Measurements from ENCODE around the gene ZNF692.

DNA sequence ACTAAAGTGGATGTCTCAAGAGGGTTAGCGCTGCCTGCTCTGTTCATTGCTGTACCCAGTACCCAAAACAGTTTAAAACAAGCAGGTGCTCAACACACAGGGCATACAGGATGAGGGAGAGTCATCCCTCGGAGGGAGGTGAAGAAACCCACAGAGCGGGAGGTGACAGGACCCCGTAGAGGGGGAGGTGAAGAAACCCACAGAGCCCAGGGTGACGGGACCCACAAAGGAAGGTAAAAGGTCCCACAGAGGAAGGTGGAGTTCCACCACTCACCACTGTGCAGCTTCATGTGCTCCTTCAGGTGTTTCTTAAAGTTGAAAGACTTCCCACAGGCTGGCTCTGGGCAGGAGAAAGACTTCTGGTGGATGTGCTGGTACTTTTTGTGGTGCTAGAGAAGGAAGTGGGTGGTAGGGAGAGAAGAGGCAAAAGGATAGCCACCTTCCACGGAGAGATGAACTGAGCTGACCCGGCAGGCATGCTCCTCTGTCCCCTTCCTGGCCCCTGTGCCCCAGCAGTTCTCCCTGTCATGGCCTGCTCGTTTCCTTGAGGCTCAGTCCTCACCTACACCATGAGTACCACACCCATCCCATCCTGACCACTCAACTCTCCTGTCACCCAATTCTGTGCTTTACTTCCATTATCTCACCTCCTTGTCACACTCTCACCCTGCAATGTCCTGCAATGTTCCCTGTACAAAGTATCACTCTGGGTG, 5.1 kb downstream of the ZNF692 start:
- no peak for TF ChIP-seq YY1 (IDR thresholded peaks at IDR 0.05; ENCODE audit: low read depth)
- TF ChIP-seq EP300 (IDR thresholded peaks at IDR 0.05; ENCODE audit: borderline replicate concordance), result no peak
- no peak for TF ChIP-seq TAF1 (IDR thresholded peaks at IDR 0.05; ENCODE audit: low read depth)
- TF ChIP-seq, protein P1, sequence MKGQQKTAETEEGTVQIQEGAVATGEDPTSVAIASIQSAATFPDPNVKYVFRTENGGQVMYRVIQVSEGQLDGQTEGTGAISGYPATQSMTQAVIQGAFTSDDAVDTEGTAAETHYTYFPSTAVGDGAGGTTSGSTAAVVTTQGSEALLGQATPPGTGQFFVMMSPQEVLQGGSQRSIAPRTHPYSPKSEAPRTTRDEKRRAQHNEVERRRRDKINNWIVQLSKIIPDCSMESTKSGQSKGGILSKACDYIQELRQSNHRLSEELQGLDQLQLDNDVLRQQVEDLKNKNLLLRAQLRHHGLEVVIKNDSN (IDR thresholded peaks at IDR 0.05), result no peak
- TF ChIP-seq, protein P2, sequence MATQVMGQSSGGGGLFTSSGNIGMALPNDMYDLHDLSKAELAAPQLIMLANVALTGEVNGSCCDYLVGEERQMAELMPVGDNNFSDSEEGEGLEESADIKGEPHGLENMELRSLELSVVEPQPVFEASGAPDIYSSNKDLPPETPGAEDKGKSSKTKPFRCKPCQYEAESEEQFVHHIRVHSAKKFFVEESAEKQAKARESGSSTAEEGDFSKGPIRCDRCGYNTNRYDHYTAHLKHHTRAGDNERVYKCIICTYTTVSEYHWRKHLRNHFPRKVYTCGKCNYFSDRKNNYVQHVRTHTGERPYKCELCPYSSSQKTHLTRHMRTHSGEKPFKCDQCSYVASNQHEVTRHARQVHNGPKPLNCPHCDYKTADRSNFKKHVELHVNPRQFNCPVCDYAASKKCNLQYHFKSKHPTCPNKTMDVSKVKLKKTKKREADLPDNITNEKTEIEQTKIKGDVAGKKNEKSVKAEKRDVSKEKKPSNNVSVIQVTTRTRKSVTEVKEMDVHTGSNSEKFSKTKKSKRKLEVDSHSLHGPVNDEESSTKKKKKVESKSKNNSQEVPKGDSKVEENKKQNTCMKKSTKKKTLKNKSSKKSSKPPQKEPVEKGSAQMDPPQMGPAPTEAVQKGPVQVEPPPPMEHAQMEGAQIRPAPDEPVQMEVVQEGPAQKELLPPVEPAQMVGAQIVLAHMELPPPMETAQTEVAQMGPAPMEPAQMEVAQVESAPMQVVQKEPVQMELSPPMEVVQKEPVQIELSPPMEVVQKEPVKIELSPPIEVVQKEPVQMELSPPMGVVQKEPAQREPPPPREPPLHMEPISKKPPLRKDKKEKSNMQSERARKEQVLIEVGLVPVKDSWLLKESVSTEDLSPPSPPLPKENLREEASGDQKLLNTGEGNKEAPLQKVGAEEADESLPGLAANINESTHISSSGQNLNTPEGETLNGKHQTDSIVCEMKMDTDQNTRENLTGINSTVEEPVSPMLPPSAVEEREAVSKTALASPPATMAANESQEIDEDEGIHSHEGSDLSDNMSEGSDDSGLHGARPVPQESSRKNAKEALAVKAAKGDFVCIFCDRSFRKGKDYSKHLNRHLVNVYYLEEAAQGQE (IDR thresholded peaks at IDR 0.05; ENCODE audit: low read depth), result no peak
- no peak for TF ChIP-seq RAD21 (IDR thresholded peaks at IDR 0.05; ENCODE audit: low read depth)
- no peak for TF ChIP-seq EGR1 (IDR thresholded peaks at IDR 0.05)
- no peak for TF ChIP-seq FOXM1 (IDR thresholded peaks at IDR 0.05; ENCODE audit: borderline replicate concordance, low read depth)
- no peak for TF ChIP-seq NFIC (IDR thresholded peaks at IDR 0.05)
- no peak for TF ChIP-seq TCF12 (IDR thresholded peaks at IDR 0.05; ENCODE audit: low read depth)

All from Ishikawa (cell line).